PC-3 (cell line): ENCODE measurements around the gene CLNK.

Experiments
- CTCF ChIP-seq: fragments of 300-600 bp; sonication (generic); conservative IDR thresholded peaks from 2 replicates; pipeline ENCODE4 v1.5.1; 2017; ENCODE audit warnings: antibody characterized with exemption, low read depth, mild to moderate bottlenecking, low read length
- EZH2 ChIP-seq: fragments of 300-600 bp; sonication (generic); IDR thresholded peaks from one replicate; pipeline ENCODE4 v1.6.1; 2017; ENCODE audit warnings: antibody characterized with exemption, mild to moderate bottlenecking, low read length; ENCODE audit not compliant: unreplicated experiment
- EZH2phosphoT487 ChIP-seq: fragments of 300-600 bp; sonication (generic); IDR thresholded peaks from 2 replicates; pipeline ENCODE4 v1.6.1; 2018; ENCODE audit warnings: mild to moderate bottlenecking, antibody characterized with exemption, low read length, borderline replicate concordance

- TF ChIP-seq CTCF (no peak), EZH2phosphoT487 (no peak), EZH2 (no peak)
Observed at GRCh38 chr4:10581022-10581421, 103.5 kb downstream of the CLNK start.
